Endothelial cell of umbilical vein (primary cell): ENCODE results near the gene SCAPER. TPM values are rescaled to one million over a fixed set of nuclear protein-coding genes. Genes with fewer than 3 reads are reported as not detected.
"Not testable (repeated sequence)": the region's sequence is repeated elsewhere in the genome, so short reads cannot be mapped to it uniquely, and the experiment has no call there.

Source experiments
- BruUV-seq: library from RNA; stranded (reverse); fragments of 400-500 nt; replicated peaks from 2 replicates; lab custom pipeline; 2021; lab: Mats Ljungman, UMichigan
- CTCF ChIA-PET: fragments of 300-600, 350-600 bp; sonication (Branson Sonifier 250); formaldehyde crosslinking; loops from one replicate; lab custom pipeline; 2021; ENCODE audit warnings: antibody characterized with exemption, inconsistent platforms; lab: Charles Lee
- POLR2A ChIA-PET: fragments of 300-600, 350-600 bp; sonication (Branson Sonifier 250); formaldehyde crosslinking; loops from one replicate; lab custom pipeline; 2021; ENCODE audit warnings: antibody characterized with exemption, inconsistent platforms; lab: Charles Lee
- DNase-seq: peaks from one replicate; pipeline ENCODE4 v3.0.0-alpha.2; 2011; ENCODE audit warnings: low read depth, low spot score
- FAIRE-seq: peaks from 2 replicates; lab custom pipeline; 2011; peaks lifted over from hg19 to GRCh38; lab: Jason Lieb, UNC
- H2AFZ ChIP-seq: 2 replicates; pipeline ENCODE4 v1.6.0; 2012; ENCODE audit warnings: low read depth, low read length, control low read depth, inconsistent platforms
- H3K27ac ChIP-seq: 2 replicates; pipeline ENCODE4 v1.5.1; 2011; ENCODE audit warnings: low read depth, mild to moderate bottlenecking, control low read depth, low read length, moderate library complexity; ENCODE audit not compliant: insufficient read depth
- H3K27me3 ChIP-seq, 2 experiments: 2 replicates each; pipeline versions ENCODE4 v1.6.0 to v1.6.1; 2011; ENCODE audit warnings: low read length in 2 of 2, mixed read lengths in 1 of 2; ENCODE audit not compliant: control insufficient read depth in 2 of 2, insufficient read depth in 2 of 2
- H3K36me3 ChIP-seq, 2 experiments: 2 replicates in 1 of 2; 3 replicates in 1 of 2; pipeline ENCODE4 v1.5.1; 2011; ENCODE audit warnings: low read length in 2 of 2, mild to moderate bottlenecking in 1 of 2, moderate library complexity in 1 of 2; ENCODE audit not compliant: control insufficient read depth in 2 of 2, insufficient read depth in 2 of 2; ENCODE audit errors: extremely low read depth in 1 of 2
- H3K4me1 ChIP-seq: 3 replicates; pipeline ENCODE4 v1.5.1; 2011; ENCODE audit warnings: mild to moderate bottlenecking, low read length; ENCODE audit not compliant: control insufficient read depth, insufficient read depth; ENCODE audit errors: extremely low read depth
- H3K4me2 ChIP-seq: 2 replicates; pipeline ENCODE4 v1.6.1; 2011; ENCODE audit warnings: low read length, control low read depth, mixed read lengths; ENCODE audit not compliant: insufficient read depth
- H3K4me3 ChIP-seq, 3 experiments: fragments of 200-600 bp in 1 of 3; sonication (generic), shearing (Covaris generic) in 1 of 3; replicated peaks in 1 of 3; 2 replicates each; pipeline ENCODE4 v1.5.1; 2011 to 2016; ENCODE audit warnings: control low read depth in 3 of 3, low read length in 3 of 3, mild to moderate bottlenecking in 2 of 3, inconsistent platforms in 1 of 3, low read depth in 1 of 3, moderate library complexity in 1 of 3; ENCODE audit not compliant: insufficient read depth in 1 of 3
- H3K79me2 ChIP-seq: 2 replicates; pipeline ENCODE4 v1.6.0; 2012; ENCODE audit warnings: low read length, inconsistent platforms; ENCODE audit not compliant: control insufficient read depth, insufficient read depth
- H3K9ac ChIP-seq: replicated peaks from 2 replicates; pipeline ENCODE3; 2011; ENCODE audit warnings: low read length, control low read depth; ENCODE audit not compliant: insufficient read depth; ENCODE audit errors: extremely low read depth
- H3K9me1 ChIP-seq: replicated peaks from 3 replicates; pipeline ENCODE4 v1.6.0; 2011; ENCODE audit warnings: mild to moderate bottlenecking, low read length; ENCODE audit not compliant: control insufficient read depth, insufficient read depth; ENCODE audit errors: extremely low read depth
- H3K9me3 ChIP-seq: replicated peaks from 2 replicates; pipeline ENCODE4 v1.5.1; 2012; ENCODE audit warnings: low read length, inconsistent platforms; ENCODE audit not compliant: control insufficient read depth, insufficient read depth
- H4K20me1 ChIP-seq: replicated peaks from 2 replicates; pipeline ENCODE3; 2011; ENCODE audit warnings: mild to moderate bottlenecking, low read length; ENCODE audit not compliant: control insufficient read depth, insufficient read depth; ENCODE audit errors: extremely low read depth
- CTCF ChIP-seq, 2 donors: IDR thresholded peaks; 1 replicate in 1 of 2; 2 replicates in 1 of 2; pipeline ENCODE4 v1.5.1; 2011; ENCODE audit warnings: low read length in 2 of 2, mild to moderate bottlenecking in 2 of 2, moderate library complexity in 2 of 2, control low read depth in 1 of 2, inconsistent platforms in 1 of 2, low read depth in 1 of 2; ENCODE audit not compliant: insufficient read depth in 1 of 2; ENCODE audit errors: extremely low read depth in 1 of 2
- EZH2 ChIP-seq: IDR thresholded peaks from 2 replicates; pipeline ENCODE4 v1.6.1; 2012; ENCODE audit warnings: borderline replicate concordance, low read depth, mild to moderate bottlenecking, moderate library complexity, low read length, inconsistent platforms; ENCODE audit not compliant: severe bottlenecking
- FOS ChIP-seq: IDR thresholded peaks from 2 replicates; pipeline ENCODE4 v1.6.1; 2011; ENCODE audit warnings: mild to moderate bottlenecking, low read length, moderate library complexity, borderline replicate concordance; ENCODE audit not compliant: insufficient read depth
- GATA2 ChIP-seq: IDR thresholded peaks from 2 replicates; pipeline ENCODE4 v1.7.0; 2011; ENCODE audit warnings: low read depth, mild to moderate bottlenecking, moderate library complexity, mixed read lengths, low read length; ENCODE audit not compliant: insufficient read length, insufficient read depth
- JUN ChIP-seq: IDR thresholded peaks from 2 replicates; pipeline ENCODE4 v1.6.1; 2011; ENCODE audit warnings: borderline replicate concordance, low read depth; ENCODE audit not compliant: insufficient read length, insufficient read depth
- MAX ChIP-seq: IDR thresholded peaks from 2 replicates; pipeline ENCODE4 v1.6.1; 2011; ENCODE audit not compliant: insufficient read depth, insufficient read length
- MYC ChIP-seq: IDR thresholded peaks from one replicate; pipeline ENCODE4 v1.6.1; 2011; ENCODE audit warnings: mild to moderate bottlenecking, low read depth, low read length
- POLR2A ChIP-seq: IDR thresholded peaks from 2 replicates; pipeline ENCODE4 v1.6.1; 2012; ENCODE audit warnings: low read depth, mild to moderate bottlenecking, control low read depth, low read length
- POLR2AphosphoS5 ChIP-seq: IDR thresholded peaks from 2 replicates; pipeline ENCODE4 v1.6.1; 2012; ENCODE audit warnings: low read depth, mild to moderate bottlenecking, control low read depth, low read length, moderate library complexity; ENCODE audit not compliant: insufficient read depth
- dilution Hi-C: fragments of 300-500 bp; cut with MboI; formaldehyde crosslinking; loops from one replicate; pipeline ENCODE4 v1.15.0; 2019; ENCODE audit warnings: low sequenced_read_pairs; ENCODE audit not compliant: extremely low pct_ligation_motif_present
- intact Hi-C: fragments of 100-400 bp; cut with micrococcal nuclease; formaldehyde crosslinking; loops from one replicate; pipeline ENCODE4 v1.10.0; 2022
- polyA plus RNA-seq, 4 experiments: library from polyadenylated mRNA; depleted of rRNA in 3 of 4; stranded (reverse) in 3 of 4; unstranded in 1 of 4; fragments of >200 nt; gene quantifications; 2 replicates each; pipeline versions ENCODE4 v1.2.1 to v1.2.3, GENCODE V29; 2011 to 2012; ENCODE audit warnings: missing spikeins in 1 of 4
- total RNA-seq: library from RNA; stranded (reverse); gene quantifications from 2 replicates; pipeline ENCODE4 v1.2.3, GENCODE V29; 2021

The SCAPER gene
- total and polyA plus RNA-seq, 2 donors (not counting 3 experiments of a cell fraction or from before 2014, with no cell fraction given) = 2.7 to 12.7 TPM

GRCh38 chr15:76875911-76876310 lies 29.2 kb downstream of the SCAPER start:
- CTCF ChIA-PET = no interaction called here
- no peaks in the 10 kb centered on the region for H3K27me3 ChIP-seq
- H4K20me1 ChIP-seq = no peaks in the 10 kb centered on the region
- H3K9ac ChIP-seq = no peak overlapping the region
- TF ChIP-seq GATA2 (no peak), JUN (no peak), EZH2 (no peak), POLR2A (no peak), CTCF (IDR thresholded peaks at IDR 0.05; ENCODE audit: extremely low read depth in 1 of 2, insufficient read depth in 1 of 2, low read depth in 1 of 2, low read length in 2 of 2) (no peak), MYC (no peak), MAX (no peak), POLR2AphosphoS5 (no peak), FOS (no peak)
- H3K27ac ChIP-seq = no peak overlapping the region
- no peaks in the 10 kb centered on the region for H3K9me3 ChIP-seq
- FAIRE-seq (no peak), DNase-seq (no peak)
- dilution Hi-C loops (no loop called here), intact Hi-C loops (no loop called here)
- H3K4me3 ChIP-seq = no peak overlapping the region
- no peaks in the 10 kb centered on the region for H3K79me2 ChIP-seq
- H3K36me3 ChIP-seq = no peaks in the 10 kb centered on the region
- POLR2A ChIA-PET = no interaction called here
- H3K4me2 ChIP-seq = no peak overlapping the region
- H3K9me1 ChIP-seq = no peaks in the 10 kb centered on the region
- no peak overlapping the region for H2AFZ ChIP-seq
- no TSS peak for BruUV-seq
- no peaks in the 10 kb centered on the region for H3K4me1 ChIP-seq

GRCh38 chr15:76873066-76873465 lies 32.1 kb downstream of the SCAPER start:
- H2AFZ ChIP-seq, BruUV-seq, H3K36me3 ChIP-seq, FAIRE-seq, H3K9me3 ChIP-seq, intact Hi-C loops, H3K4me1 ChIP-seq, H3K9ac ChIP-seq, POLR2A ChIA-PET, H3K4me3 ChIP-seq, CTCF ChIA-PET, H3K79me2 ChIP-seq, H3K4me2 ChIP-seq, H3K9me1 ChIP-seq, dilution Hi-C loops, H4K20me1 ChIP-seq, H3K27ac ChIP-seq, DNase-seq, H3K27me3 ChIP-seq: not testable (repeated sequence)
